GM21619 (cell line): ENCODE data around the gene SMURF1.

Source experiments
- ATAC-seq: cut with Tn5 transposase; IDR thresholded peaks from one replicate; pipeline ENCODE4 v1.9.1; 2021; ENCODE audit not compliant: unreplicated experiment

SMURF1 gene

GRCh38 chr7:99030457-99030856, 113.5 kb downstream of the SMURF1 start:
- ATAC-seq = no peak

GRCh38 chr7:99029466-99030435, 114.2 kb downstream of the SMURF1 start:
- ATAC-seq = no peak

GRCh38 chr7:99028261-99028973, 115.5 kb downstream of the SMURF1 start:
- ATAC-seq = no peak

GRCh38 chr7:99027841-99028240, 116.1 kb downstream of the SMURF1 start:
- no peak for ATAC-seq

- ATAC-seq = no peak
Observed at GRCh38 chr7:99027241-99027640, 116.7 kb downstream of the SMURF1 start.

GRCh38 chr7:99024066-99024465, 119.8 kb downstream of the SMURF1 start:
- ATAC-seq = no peak

- no peak for ATAC-seq
Observed at GRCh38 chr7:99021941-99022560, 121.9 kb downstream of the SMURF1 start.

- no peak for ATAC-seq
Observed at GRCh38 chr7:99020413-99020715, 123.5 kb downstream of the SMURF1 start.

GRCh38 chr7:99019523-99020412, 124.1 kb downstream of the SMURF1 start:
- no peak for ATAC-seq

- ATAC-seq = no peak
Observed at GRCh38 chr7:99016196-99016595, 127.7 kb downstream of the SMURF1 start.

GRCh38 chr7:99014113-99014985, 129.6 kb downstream of the SMURF1 start:
- no peak for ATAC-seq

GRCh38 chr7:99013266-99014112, 130.4 kb downstream of the SMURF1 start:
- no peak for ATAC-seq

GRCh38 chr7:99012722-99013121, 131.2 kb downstream of the SMURF1 start:
- no peak for ATAC-seq

- ATAC-seq = no peak
Observed at GRCh38 chr7:99011706-99012404, 132.1 kb downstream of the SMURF1 start.

GRCh38 chr7:99011341-99011705, 132.6 kb downstream of the SMURF1 start:
- no peak for ATAC-seq

- ATAC-seq = no peak
Observed at GRCh38 chr7:99010281-99010680, 133.6 kb downstream of the SMURF1 start.

- no peak for ATAC-seq
Observed at GRCh38 chr7:99008921-99009530, 134.9 kb downstream of the SMURF1 start.

- no peak for ATAC-seq
Observed at GRCh38 chr7:99008181-99008631, 135.7 kb downstream of the SMURF1 start.
